IPS-20b (cell line): Measurements from ENCODE around the gene LRRC46.

Source experiments
- H3K27ac ChIP-seq: one replicate; pipeline ENCODE4 v1.5.1; 2013; ENCODE audit warnings: low read length
- H3K27me3 ChIP-seq: 2 replicates; pipeline ENCODE4 v1.6.1; 2013; ENCODE audit warnings: mild to moderate bottlenecking, low read length, inconsistent platforms; ENCODE audit not compliant: insufficient read depth
- H3K36me3 ChIP-seq: 2 replicates; pipeline ENCODE4 v1.6.1; 2013; ENCODE audit warnings: low read depth, mild to moderate bottlenecking, inconsistent platforms, low read length, moderate library complexity; ENCODE audit not compliant: insufficient read depth
- H3K4me1 ChIP-seq: 2 replicates; pipeline ENCODE4 v1.6.1; 2013; ENCODE audit warnings: mild to moderate bottlenecking, control low read depth, inconsistent platforms, low read length, moderate library complexity; ENCODE audit not compliant: insufficient read depth
- H3K4me3 ChIP-seq: 2 replicates; pipeline ENCODE4 v1.5.1; 2013; ENCODE audit warnings: mild to moderate bottlenecking, low read length, inconsistent platforms
- H3K9ac ChIP-seq: 2 replicates; pipeline ENCODE4 v1.6.1; 2013; ENCODE audit warnings: low read depth, mild to moderate bottlenecking, inconsistent platforms, low read length, moderate library complexity
- H3K9me3 ChIP-seq: 2 replicates; pipeline ENCODE4 v1.6.1; 2013; ENCODE audit warnings: mild to moderate bottlenecking, low read depth, low read length, inconsistent platforms; ENCODE audit not compliant: insufficient read depth

The LRRC46 gene

DNA sequence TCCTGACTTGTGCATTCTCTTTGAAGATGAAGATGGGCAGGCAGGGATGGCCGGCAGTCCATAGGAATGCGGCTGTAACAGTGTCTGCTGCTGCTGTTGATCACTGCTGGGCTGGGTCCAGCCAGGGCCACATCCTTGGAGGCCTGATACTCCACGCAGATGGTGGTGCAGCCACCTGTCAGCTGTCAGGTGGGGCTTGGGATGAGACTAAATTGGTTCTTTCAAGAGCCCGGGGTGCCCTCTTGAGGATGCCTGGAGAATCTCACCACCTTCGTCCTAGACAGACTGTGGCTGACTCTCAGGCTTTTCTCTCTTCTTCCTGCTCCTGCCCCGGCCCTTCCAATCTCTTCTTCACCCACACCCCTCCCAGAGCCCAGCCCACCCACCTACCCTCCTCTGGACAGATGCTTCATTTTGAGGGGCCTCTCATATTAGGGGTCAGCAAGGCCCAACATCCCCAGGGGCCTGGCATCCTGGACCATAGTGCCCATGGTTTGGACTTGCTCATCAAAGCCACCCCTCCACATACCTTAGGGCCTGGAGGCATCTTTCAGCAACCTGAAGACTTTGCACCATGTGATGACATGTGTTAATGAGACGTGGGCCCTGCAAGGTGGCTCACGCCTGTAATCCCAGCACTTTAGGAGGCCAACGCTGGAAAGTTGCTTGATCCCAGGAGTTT is 29.0 kb upstream of the LRRC46 start:
- no peak overlapping the region for H3K4me3 ChIP-seq

GRCh38 chr17:47803201-47803600 is 28.3 kb upstream of the LRRC46 start:
- Histone ChIP-seq H3K4me3 (no peak overlapping the region), H3K9me3 (no peaks in the 10 kb centered on the region), H3K4me1 (no peaks in the 10 kb centered on the region), H3K27me3 (no peaks in the 10 kb centered on the region; the same call in 1 of the 2 replicates), H3K36me3 (peaks cover 2% of the 10 kb centered on the region; the same call in 1 of the 2 replicates), H3K27ac (no peak overlapping the region), H3K9ac (no peak overlapping the region)

More for the DNA sequence above, 29.0 kb upstream of the LRRC46 start:
- Histone ChIP-seq H3K9ac (no peak overlapping the region), H3K36me3 (peaks cover 2% of the 10 kb centered on the region; the same call in 1 of the 2 replicates), H3K27ac (no peak overlapping the region), H3K4me1 (no peaks in the 10 kb centered on the region), H3K27me3 (no peaks in the 10 kb centered on the region; the same call in 1 of the 2 replicates), H3K9me3 (no peaks in the 10 kb centered on the region)

DNA sequence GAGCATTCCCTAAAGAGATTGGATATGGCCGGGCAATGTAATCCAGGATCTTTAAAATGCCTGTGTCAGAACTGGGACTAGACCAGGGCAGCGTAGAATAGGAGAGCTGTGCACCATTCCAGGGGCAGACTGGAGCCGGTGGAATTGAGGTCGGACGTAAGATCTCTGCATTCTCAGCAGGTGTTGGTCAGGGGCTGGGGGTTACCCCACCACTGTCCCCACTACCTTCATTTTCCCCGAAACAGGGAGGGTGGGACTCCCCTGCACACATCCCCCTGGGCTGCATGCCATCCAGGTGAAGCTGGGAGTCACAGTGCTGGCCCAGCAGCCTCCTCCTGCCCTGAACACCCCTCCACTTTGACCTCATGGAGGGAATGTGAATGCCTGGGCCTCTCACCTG is 27.7 kb upstream of the LRRC46 start:
- no peaks in the 10 kb centered on the region for H3K4me1 ChIP-seq

GRCh38 chr17:47804461-47804860 is 27.0 kb upstream of the LRRC46 start:
- H3K4me1 ChIP-seq = no peaks in the 10 kb centered on the region
- H3K9me3 ChIP-seq = no peaks in the 10 kb centered on the region
- no peaks in the 10 kb centered on the region; the same call in 1 of the 2 replicates for H3K27me3 ChIP-seq
- no peak overlapping the region for H3K9ac ChIP-seq
- H3K4me3 ChIP-seq = no peak overlapping the region
- H3K27ac ChIP-seq = no peak overlapping the region
- H3K36me3 ChIP-seq = peaks cover 10% of the 10 kb centered on the region; the same call in 1 of the 2 replicates

More for the DNA sequence above, 27.7 kb upstream of the LRRC46 start:
- H3K9ac ChIP-seq = no peak overlapping the region
- H3K36me3 ChIP-seq = peaks cover 2% of the 10 kb centered on the region; the same call in 1 of the 2 replicates
- no peak overlapping the region for H3K27ac ChIP-seq
- no peak overlapping the region for H3K4me3 ChIP-seq
- no peaks in the 10 kb centered on the region for H3K9me3 ChIP-seq
- no peaks in the 10 kb centered on the region; the same call in 1 of the 2 replicates for H3K27me3 ChIP-seq

- H3K9me3 ChIP-seq = no peaks in the 10 kb centered on the region
- peaks cover 12% of the 10 kb centered on the region; the same call in 1 of the 2 replicates for H3K36me3 ChIP-seq
- H3K4me3 ChIP-seq = no peak overlapping the region
- H3K4me1 ChIP-seq = no peaks in the 10 kb centered on the region
- H3K27ac ChIP-seq = no peak overlapping the region
- no peak overlapping the region for H3K9ac ChIP-seq
- no peaks in the 10 kb centered on the region; the same call in 1 of the 2 replicates for H3K27me3 ChIP-seq
Measured at GRCh38 chr17:47806026-47806912, 25.2 kb upstream of the LRRC46 start.

DNA sequence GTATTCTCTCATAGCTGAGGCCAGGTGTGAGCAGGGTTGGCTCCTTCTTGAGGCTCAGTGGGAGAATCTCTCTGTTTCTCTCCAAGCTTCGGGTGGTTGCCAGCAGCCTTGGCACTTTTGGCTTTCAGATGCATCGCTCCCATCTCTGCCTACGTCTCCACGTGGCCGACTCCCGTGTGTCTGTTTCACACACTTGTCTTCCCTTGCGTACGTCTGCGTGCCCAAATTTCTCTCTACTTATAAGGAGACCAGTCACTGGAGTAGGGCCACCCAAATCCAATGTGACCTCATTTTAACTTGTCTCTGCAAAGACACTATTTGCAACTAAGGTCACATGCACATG is 24.6 kb upstream of the LRRC46 start:
- H3K9ac ChIP-seq = no peak overlapping the region
- no peaks in the 10 kb centered on the region for H3K9me3 ChIP-seq
- no peak overlapping the region for H3K4me3 ChIP-seq
- H3K4me1 ChIP-seq = no peaks in the 10 kb centered on the region
- no peaks in the 10 kb centered on the region; the same call in 1 of the 2 replicates for H3K27me3 ChIP-seq
- no peak overlapping the region for H3K27ac ChIP-seq
- H3K36me3 ChIP-seq = peaks cover 12% of the 10 kb centered on the region; the same call in 1 of the 2 replicates

DNA sequence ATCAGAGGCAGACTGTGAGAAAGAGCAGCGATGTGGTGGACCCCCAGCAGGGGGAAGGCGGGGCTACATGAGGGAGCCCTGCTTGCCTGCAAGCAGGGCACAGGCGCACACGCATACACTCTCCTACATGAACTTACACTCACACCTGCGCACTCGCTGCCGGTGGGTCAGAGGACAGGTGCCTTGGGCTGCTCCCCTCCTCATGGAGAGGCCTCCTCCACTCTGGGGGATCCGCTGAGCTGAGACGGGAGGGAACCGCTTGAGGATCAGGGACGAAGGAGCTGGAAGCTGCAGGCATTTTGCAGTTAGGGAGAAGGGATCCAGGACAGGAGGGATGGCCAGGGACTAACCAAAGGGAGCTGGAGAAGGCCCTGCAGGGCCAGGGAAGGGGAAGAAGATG is 24.0 kb upstream of the LRRC46 start:
- Histone ChIP-seq H3K4me3 (no peak overlapping the region), H3K9ac (no peak overlapping the region), H3K9me3 (no peaks in the 10 kb centered on the region), H3K27me3 (no peaks in the 10 kb centered on the region; the same call in 1 of the 2 replicates), H3K27ac (no peak overlapping the region), H3K4me1 (no peaks in the 10 kb centered on the region), H3K36me3 (peaks cover 12% of the 10 kb centered on the region; the same call in 1 of the 2 replicates)

DNA sequence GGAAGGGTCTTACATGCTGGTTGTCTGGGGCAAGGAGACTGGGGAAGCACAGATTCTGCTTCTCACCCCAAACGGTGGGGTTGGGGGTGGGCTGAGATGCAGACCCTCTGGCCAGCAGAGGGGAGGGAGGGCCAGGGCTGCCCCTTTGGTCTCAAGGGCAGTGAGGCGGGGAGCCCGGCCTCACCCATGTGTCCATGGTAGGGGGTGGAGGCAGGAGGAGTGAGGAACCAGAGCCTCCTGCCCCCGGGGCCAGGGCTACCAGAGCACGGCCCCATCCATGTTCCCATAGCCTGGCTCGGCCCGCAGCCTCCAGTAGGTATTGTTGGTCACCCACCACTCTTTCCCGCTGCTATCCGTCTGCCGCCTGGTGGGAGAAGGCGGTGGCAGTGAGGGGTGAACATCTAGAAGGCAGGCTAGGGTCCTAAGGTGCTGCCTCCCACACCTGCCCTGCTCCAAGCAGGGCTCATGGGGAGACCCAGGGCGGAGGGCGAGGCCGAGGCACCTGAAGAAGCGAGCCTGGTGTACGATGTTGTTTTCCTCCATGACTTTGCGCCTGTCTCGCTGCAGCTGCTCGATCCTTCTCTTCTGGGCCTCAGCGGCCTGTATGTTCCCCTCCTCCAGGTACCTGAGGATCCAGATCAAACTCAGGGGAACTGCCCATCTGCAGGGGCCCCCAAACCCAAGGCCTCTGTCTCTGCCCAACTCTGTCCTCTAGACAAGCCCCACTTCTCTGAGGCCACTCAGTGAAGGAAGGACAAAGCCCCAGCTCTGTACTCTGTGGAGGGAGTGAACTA is 23.2 kb upstream of the LRRC46 start:
- Histone ChIP-seq H3K9me3 (no peaks in the 10 kb centered on the region), H3K27me3 (no peaks in the 10 kb centered on the region; the same call in 1 of the 2 replicates), H3K4me3 (no peak overlapping the region), H3K27ac (no peak overlapping the region), H3K36me3 (peaks cover 12% of the 10 kb centered on the region; the same call in 1 of the 2 replicates), H3K9ac (no peak overlapping the region), H3K4me1 (no peaks in the 10 kb centered on the region)

DNA sequence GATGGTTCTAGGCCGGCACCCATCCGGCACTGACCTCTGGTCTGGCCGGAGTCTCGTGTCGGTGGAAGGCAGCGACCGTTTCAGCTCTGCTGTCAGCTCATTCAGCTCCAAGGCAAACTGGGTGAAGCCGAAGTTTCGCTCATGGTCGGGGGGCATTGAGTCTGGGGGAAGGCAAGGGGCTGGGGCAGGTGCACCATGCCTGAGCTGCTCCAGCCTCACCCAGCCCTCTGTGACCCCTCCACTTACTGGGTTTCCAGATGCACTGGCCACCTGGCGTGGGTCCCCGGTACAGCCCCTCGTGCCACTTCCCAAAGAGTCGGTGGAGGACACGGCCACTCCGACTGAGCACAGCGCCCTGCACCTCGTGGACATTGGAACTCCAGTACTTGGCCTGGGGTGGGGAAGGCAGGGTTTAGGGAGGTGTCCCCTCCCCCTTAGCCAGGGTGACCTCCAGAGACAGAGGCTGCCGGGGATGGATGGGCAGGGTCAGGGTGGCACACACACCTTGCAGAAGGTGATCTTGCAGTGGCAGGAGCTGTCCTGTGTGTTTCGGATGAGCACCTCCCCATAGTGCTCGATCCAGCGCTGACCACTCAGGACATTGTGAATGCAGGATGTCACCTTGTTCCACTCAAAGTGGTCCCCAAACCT is 22.5 kb upstream of the LRRC46 start:
- Histone ChIP-seq H3K9ac (no peak overlapping the region), H3K27ac (no peak overlapping the region), H3K36me3 (peaks cover 12% of the 10 kb centered on the region; the same call in 1 of the 2 replicates), H3K4me3 (no peak overlapping the region), H3K9me3 (no peaks in the 10 kb centered on the region), H3K27me3 (no peaks in the 10 kb centered on the region; the same call in 1 of the 2 replicates), H3K4me1 (no peaks in the 10 kb centered on the region)

GRCh38 chr17:47810200-47810821 is 21.2 kb upstream of the LRRC46 start:
- no peak overlapping the region for H3K27ac ChIP-seq
- H3K9ac ChIP-seq = no peak overlapping the region
- H3K4me1 ChIP-seq = no peaks in the 10 kb centered on the region
- H3K36me3 ChIP-seq = peaks cover 12% of the 10 kb centered on the region; the same call in 1 of the 2 replicates
- no peaks in the 10 kb centered on the region for H3K27me3 ChIP-seq
- no peak overlapping the region for H3K4me3 ChIP-seq
- no peaks in the 10 kb centered on the region for H3K9me3 ChIP-seq
